Nephron (organoid): ENCODE data around the gene MTCL3.
A peak's percentile ranks its signal among the peaks of the same experiment; 100 is the strongest.

Source experiments
- H3K27ac Mint-ChIP-seq, 3 experiments: 2 replicates each; pipeline ENCODE4 v1.8.0; 2020; ENCODE audit warnings: mixed read lengths in 3 of 3, mild to moderate bottlenecking in 2 of 3, moderate library complexity in 1 of 3
- H3K27me3 Mint-ChIP-seq: 2 replicates; pipeline ENCODE4 v1.8.0; 2021; ENCODE audit warnings: low read depth, mild to moderate bottlenecking, moderate library complexity, mixed read lengths
- H3K36me3 Mint-ChIP-seq: 2 replicates; pipeline ENCODE4 v1.8.0; 2020; ENCODE audit warnings: low read depth, mixed read lengths
- H3K4me1 Mint-ChIP-seq: 2 replicates; pipeline ENCODE4 v1.8.0; 2020; ENCODE audit warnings: mixed read lengths
- H3K4me3 Mint-ChIP-seq, 3 experiments: 2 replicates each; pipeline ENCODE4 v1.8.0; 2020; ENCODE audit warnings: mild to moderate bottlenecking in 3 of 3, mixed read lengths in 3 of 3, moderate library complexity in 2 of 3
- H3K9me3 Mint-ChIP-seq: 2 replicates; pipeline ENCODE4 v1.8.0; 2020; ENCODE audit warnings: mixed read lengths
- TF ChIP-seq, protein P1 (sequence below), 3 experiments: fragments of 200-600 bp; sonication (generic); IDR thresholded peaks; one replicate each; pipeline ENCODE4 v1.5.0; 2021; ENCODE audit warnings: antibody characterized with exemption in 3 of 3; ENCODE audit not compliant: unreplicated experiment in 3 of 3

MTCL3 gene

DNA sequence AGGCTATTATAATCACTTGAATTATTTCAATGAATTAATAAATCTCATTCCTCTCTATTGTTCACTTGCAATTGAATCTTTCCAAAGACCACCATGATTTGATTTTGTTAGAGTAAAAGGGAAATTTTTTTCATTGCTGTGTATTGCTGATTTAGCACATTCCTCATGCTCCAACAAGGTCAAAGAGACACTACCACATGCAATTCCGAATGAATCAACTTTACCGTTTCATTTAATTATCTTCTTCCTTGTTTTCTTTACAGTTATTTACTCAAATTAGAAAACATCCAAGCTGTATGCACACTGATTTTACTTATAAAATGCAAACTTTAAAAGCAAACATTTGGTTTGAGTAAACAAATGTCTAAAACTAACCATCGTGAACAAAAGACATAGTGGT, 60.9 kb downstream of the MTCL3 start:
- no peaks in the 10 kb centered on the region for H3K27me3 Mint-ChIP-seq
- TF ChIP-seq, protein P1, sequence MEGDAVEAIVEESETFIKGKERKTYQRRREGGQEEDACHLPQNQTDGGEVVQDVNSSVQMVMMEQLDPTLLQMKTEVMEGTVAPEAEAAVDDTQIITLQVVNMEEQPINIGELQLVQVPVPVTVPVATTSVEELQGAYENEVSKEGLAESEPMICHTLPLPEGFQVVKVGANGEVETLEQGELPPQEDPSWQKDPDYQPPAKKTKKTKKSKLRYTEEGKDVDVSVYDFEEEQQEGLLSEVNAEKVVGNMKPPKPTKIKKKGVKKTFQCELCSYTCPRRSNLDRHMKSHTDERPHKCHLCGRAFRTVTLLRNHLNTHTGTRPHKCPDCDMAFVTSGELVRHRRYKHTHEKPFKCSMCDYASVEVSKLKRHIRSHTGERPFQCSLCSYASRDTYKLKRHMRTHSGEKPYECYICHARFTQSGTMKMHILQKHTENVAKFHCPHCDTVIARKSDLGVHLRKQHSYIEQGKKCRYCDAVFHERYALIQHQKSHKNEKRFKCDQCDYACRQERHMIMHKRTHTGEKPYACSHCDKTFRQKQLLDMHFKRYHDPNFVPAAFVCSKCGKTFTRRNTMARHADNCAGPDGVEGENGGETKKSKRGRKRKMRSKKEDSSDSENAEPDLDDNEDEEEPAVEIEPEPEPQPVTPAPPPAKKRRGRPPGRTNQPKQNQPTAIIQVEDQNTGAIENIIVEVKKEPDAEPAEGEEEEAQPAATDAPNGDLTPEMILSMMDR (IDR thresholded peaks at IDR 0.05; ENCODE audit: unreplicated experiment in 3 of 3): no peak

DNA sequence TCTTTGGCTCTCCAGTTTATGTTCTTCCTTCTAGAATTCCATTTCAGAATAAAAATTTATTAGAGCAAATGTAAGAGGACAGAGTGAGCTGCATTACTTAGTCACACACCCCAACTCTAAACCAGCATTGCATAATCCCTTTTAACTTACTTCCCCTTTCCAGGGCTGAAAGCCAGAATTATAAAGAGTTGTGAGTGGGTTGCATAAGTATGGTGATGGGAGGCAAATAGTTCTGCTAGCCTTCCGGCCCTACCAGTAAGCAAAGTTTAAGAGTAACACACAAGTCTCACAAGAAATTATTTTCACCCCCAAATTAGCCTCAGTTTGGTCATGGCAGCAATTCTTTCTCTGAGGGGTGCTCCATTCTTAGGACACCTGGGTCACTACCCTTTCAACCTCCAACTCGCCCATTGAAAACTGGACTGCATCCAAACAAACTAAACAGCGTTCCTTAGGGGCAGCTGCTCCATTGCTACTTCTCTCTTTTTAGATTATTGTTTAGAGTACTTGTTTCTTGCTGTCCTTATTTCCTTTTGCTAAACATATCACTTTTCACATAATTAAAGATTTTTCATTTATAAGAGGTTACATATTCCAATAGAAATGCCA, 61.6 kb downstream of the MTCL3 start:
- H3K4me3 Mint-ChIP-seq: peak overlapping the region in 2 of 3 experiments; percentile 80 to 92
- peaks cover 62% of the 10 kb centered on the region for H3K4me1 Mint-ChIP-seq
- no peaks in the 10 kb centered on the region for H3K36me3 Mint-ChIP-seq
- peak overlapping the region; percentile 94 to 97 (median 94) for H3K27ac Mint-ChIP-seq
- TF ChIP-seq, protein P1 (IDR thresholded peaks at IDR 0.05; ENCODE audit: unreplicated experiment in 3 of 3): no peak
- no peaks in the 10 kb centered on the region for H3K9me3 Mint-ChIP-seq
- no peaks in the 10 kb centered on the region for H3K27me3 Mint-ChIP-seq

More for the DNA sequence above, 60.9 kb downstream of the MTCL3 start:
- peak overlapping the region; percentile 66 to 92 (median 80) for H3K4me3 Mint-ChIP-seq
- H3K9me3 Mint-ChIP-seq: no peaks in the 10 kb centered on the region
- peak overlapping the region; percentile 94 to 97 (median 94) for H3K27ac Mint-ChIP-seq
- peaks cover 58% of the 10 kb centered on the region for H3K4me1 Mint-ChIP-seq
- H3K36me3 Mint-ChIP-seq: no peaks in the 10 kb centered on the region

GRCh38 chr6:127456465-127456864, 62.7 kb downstream of the MTCL3 start:
- Mint-ChIP-seq H3K9me3 (no peaks in the 10 kb centered on the region), H3K27me3 (no peaks in the 10 kb centered on the region), H3K4me1 (peaks cover 60% of the 10 kb centered on the region), H3K4me3 (peak overlapping the region in 2 of 3 experiments; percentile 52 to 92), H3K36me3 (no peaks in the 10 kb centered on the region), H3K27ac (peak overlapping the region in 2 of 3 experiments; percentile 84 to 97)
- TF ChIP-seq, protein P1 (IDR thresholded peaks at IDR 0.05; ENCODE audit: unreplicated experiment in 3 of 3): no peak

GRCh38 chr6:127453845-127454619, 65.1 kb downstream of the MTCL3 start:
- Mint-ChIP-seq H3K4me1 (peaks cover 50% of the 10 kb centered on the region), H3K27me3 (no peaks in the 10 kb centered on the region), H3K36me3 (no peaks in the 10 kb centered on the region), H3K9me3 (no peaks in the 10 kb centered on the region), H3K4me3 (no peak overlapping the region), H3K27ac (peak overlapping the region in 1 of 3 experiments; percentile 2)
- TF ChIP-seq, protein P1 (IDR thresholded peaks at IDR 0.05; ENCODE audit: unreplicated experiment in 3 of 3): no peak

DNA sequence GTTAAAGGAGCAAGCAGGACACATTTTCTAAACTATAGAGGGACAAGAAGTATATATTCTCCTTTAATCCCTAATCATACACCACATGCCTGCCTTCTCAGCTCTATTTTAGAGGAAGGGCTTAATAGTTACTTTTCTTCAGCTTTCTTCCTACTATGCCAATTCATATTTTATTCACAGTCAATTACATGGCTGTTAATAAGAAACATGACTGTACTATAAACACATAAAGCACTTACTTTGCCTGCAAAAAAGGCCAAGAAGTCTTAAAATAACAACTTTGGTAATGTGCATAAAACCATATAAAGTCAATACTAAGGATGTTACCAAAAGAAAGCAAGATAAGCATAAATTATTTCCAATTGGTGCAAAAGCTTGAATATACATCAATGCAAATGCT, 66.3 kb downstream of the MTCL3 start:
- no peaks in the 10 kb centered on the region for H3K27me3 Mint-ChIP-seq
- H3K27ac Mint-ChIP-seq: peak overlapping the region in 1 of 3 experiments; percentile 60
- H3K4me1 Mint-ChIP-seq: peaks cover 39% of the 10 kb centered on the region
- no peaks in the 10 kb centered on the region for H3K9me3 Mint-ChIP-seq
- no peak overlapping the region for H3K4me3 Mint-ChIP-seq
- no peaks in the 10 kb centered on the region for H3K36me3 Mint-ChIP-seq
- TF ChIP-seq, protein P1 (IDR thresholded peaks at IDR 0.05; ENCODE audit: unreplicated experiment in 3 of 3): no peak
